ENCODE data around the gene USP3.

The USP3 gene

GRCh38 chr15:63504247-63504978, at the start of gene USP3:
TSS of gene USP3 (plus strand) at chr15:63504593. CDS start at chr15:63504740, 147 bp downstream.
- peak; percentile 70 to 96 for DNase-seq

- DNase-seq: no peak
These were observed 48.1 kb upstream of the USP3 start for GRCh38 chr15:63456258-63456657.

- DNase-seq: no peak
These were observed 47.0 kb upstream of the USP3 start for GRCh38 chr15:63457379-63457778.

GRCh38 chr15:63458026-63458425, 46.4 kb upstream of the USP3 start:
- DNase-seq: no peak

- no peak for DNase-seq
These were observed 45.5 kb upstream of the USP3 start for GRCh38 chr15:63458794-63459395.

- DNase-seq: no peak
These were observed 43.9 kb upstream of the USP3 start for GRCh38 chr15:63460210-63461155.

- no peak for DNase-seq
These were observed 43.0 kb upstream of the USP3 start for GRCh38 chr15:63461230-63461985.

GRCh38 chr15:63462088-63462487, 42.3 kb upstream of the USP3 start:
- DNase-seq: no peak

GRCh38 chr15:63463036-63463435, 41.4 kb upstream of the USP3 start:
- no peak for DNase-seq

- no peak for DNase-seq
These were observed 40.6 kb upstream of the USP3 start for GRCh38 chr15:63463793-63464192.

GRCh38 chr15:63465104-63465503, 39.3 kb upstream of the USP3 start:
- peak; percentile 63 to 66 for DNase-seq

- peak; percentile 34 to 65 for DNase-seq
These were observed 37.8 kb upstream of the USP3 start for GRCh38 chr15:63466378-63467192.

GRCh38 chr15:63469190-63469589, 35.2 kb upstream of the USP3 start:
- DNase-seq: no peak

GRCh38 chr15:63469984-63470383, 34.4 kb upstream of the USP3 start:
- DNase-seq: no peak

GRCh38 chr15:63473007-63473748, 31.2 kb upstream of the USP3 start:
- DNase-seq: no peak

- no peak for DNase-seq
These were observed 30.7 kb upstream of the USP3 start for GRCh38 chr15:63473749-63473998.

- peak; percentile 65 to 79 for DNase-seq
These were observed 30.2 kb upstream of the USP3 start for GRCh38 chr15:63473999-63474809.

GRCh38 chr15:63474810-63475316, 29.5 kb upstream of the USP3 start:
- DNase-seq: peak; percentile 23 to 61

GRCh38 chr15:63475707-63476106, 28.7 kb upstream of the USP3 start:
- DNase-seq: no peak

- no peak for DNase-seq
These were observed 28.2 kb upstream of the USP3 start for GRCh38 chr15:63476229-63476632.

Measured in NCI-H526 (cell line).